ENCODE measurements around the gene FOS. TPM values are rescaled to one million over a fixed set of nuclear protein-coding genes. Genes with fewer than 3 reads are reported as not detected.
A peak's percentile ranks its signal among the peaks of the same experiment; 100 is the strongest.

The FOS gene
- total and polyA plus RNA-seq, 2 experiments from 2014 or later = 47.3 to 54.8 TPM

DNA sequence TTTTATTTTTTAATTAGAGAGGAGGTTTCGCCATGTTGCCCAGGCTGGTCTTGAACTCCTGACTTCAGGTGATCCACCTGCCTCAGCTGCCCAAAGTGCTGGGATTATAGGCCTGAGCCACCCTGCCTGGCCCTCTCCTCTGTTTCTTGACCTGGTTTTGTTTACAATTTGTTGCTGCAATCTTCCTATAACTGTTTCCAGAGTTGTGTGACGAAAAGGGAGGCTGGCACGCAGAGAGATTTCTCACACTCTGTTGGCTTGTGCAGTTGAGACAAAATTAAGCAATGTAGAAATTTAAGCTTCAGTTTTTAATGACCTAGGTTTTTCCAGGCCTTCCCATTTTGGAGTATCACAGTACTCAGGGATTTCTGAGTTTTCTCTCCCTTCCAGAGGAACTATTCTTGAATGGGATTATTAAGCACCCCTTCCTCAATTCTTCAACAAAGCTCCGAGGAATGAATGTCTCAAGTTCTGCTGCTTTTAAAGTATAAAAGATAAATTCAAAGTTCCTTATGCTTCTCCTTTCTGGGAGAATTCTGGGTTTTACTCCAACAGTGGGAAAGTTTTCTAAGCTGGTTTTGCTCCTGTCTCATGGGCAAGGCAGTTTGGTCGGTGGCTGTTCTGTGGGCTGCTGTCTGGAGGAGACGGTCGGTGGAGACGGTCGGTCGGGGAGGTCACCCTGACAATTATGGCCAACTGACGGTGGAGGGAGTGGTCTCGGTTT lies 20.4 kb upstream of the FOS start (continued):
- TF ChIP-seq, protein P1, sequence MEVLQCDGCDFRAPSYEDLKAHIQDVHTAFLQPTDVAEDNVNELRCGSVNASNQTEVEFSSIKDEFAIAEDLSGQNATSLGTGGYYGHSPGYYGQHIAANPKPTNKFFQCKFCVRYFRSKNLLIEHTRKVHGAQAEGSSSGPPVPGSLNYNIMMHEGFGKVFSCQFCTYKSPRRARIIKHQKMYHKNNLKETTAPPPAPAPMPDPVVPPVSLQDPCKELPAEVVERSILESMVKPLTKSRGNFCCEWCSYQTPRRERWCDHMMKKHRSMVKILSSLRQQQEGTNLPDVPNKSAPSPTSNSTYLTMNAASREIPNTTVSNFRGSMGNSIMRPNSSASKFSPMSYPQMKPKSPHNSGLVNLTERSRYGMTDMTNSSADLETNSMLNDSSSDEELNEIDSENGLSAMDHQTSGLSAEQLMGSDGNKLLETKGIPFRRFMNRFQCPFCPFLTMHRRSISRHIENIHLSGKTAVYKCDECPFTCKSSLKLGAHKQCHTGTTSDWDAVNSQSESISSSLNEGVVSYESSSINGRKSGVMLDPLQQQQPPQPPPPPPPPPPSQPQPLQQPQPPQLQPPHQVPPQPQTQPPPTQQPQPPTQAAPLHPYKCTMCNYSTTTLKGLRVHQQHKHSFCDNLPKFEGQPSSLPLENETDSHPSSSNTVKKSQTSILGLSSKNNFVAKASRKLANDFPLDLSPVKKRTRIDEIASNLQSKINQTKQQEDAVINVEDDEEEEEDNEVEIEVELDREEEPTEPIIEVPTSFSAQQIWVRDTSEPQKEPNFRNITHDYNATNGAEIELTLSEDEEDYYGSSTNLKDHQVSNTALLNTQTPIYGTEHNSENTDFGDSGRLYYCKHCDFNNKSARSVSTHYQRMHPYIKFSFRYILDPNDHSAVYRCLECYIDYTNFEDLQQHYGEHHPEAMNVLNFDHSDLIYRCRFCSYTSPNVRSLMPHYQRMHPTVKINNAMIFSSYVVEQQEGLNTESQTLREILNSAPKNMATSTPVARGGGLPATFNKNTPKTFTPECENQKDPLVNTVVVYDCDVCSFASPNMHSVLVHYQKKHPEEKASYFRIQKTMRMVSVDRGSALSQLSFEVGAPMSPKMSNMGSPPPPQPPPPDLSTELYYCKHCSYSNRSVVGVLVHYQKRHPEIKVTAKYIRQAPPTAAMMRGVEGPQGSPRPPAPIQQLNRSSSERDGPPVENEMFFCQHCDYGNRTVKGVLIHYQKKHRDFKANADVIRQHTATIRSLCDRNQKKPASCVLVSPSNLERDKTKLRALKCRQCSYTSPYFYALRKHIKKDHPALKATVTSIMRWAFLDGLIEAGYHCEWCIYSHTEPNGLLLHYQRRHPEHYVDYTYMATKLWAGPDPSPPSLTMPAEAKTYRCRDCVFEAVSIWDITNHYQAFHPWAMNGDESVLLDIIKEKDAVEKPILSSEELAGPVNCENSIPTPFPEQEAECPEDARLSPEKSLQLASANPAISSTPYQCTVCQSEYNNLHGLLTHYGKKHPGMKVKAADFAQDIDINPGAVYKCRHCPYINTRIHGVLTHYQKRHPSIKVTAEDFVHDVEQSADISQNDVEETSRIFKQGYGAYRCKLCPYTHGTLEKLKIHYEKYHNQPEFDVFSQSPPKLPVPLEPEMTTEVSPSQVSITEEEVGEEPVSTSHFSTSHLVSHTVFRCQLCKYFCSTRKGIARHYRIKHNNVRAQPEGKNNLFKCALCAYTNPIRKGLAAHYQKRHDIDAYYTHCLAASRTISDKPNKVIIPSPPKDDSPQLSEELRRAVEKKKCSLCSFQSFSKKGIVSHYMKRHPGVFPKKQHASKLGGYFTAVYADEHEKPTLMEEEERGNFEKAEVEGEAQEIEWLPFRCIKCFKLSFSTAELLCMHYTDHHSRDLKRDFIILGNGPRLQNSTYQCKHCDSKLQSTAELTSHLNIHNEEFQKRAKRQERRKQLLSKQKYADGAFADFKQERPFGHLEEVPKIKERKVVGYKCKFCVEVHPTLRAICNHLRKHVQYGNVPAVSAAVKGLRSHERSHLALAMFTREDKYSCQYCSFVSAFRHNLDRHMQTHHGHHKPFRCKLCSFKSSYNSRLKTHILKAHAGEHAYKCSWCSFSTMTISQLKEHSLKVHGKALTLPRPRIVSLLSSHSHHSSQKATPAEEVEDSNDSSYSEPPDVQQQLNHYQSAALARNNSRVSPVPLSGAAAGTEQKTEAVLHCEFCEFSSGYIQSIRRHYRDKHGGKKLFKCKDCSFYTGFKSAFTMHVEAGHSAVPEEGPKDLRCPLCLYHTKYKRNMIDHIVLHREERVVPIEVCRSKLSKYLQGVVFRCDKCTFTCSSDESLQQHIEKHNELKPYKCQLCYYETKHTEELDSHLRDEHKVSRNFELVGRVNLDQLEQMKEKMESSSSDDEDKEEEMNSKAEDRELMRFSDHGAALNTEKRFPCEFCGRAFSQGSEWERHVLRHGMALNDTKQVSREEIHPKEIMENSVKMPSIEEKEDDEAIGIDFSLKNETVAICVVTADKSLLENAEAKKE (CRISPR knock-in tag; IDR thresholded peaks at IDR 0.05) = no peak
- no peak for TF ChIP-seq EZH2 (IDR thresholded peaks at IDR 0.05; ENCODE audit: low read depth, unreplicated experiment)
- TF ChIP-seq, protein P2, sequence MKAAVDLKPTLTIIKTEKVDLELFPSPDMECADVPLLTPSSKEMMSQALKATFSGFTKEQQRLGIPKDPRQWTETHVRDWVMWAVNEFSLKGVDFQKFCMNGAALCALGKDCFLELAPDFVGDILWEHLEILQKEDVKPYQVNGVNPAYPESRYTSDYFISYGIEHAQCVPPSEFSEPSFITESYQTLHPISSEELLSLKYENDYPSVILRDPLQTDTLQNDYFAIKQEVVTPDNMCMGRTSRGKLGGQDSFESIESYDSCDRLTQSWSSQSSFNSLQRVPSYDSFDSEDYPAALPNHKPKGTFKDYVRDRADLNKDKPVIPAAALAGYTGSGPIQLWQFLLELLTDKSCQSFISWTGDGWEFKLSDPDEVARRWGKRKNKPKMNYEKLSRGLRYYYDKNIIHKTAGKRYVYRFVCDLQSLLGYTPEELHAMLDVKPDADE (IDR thresholded peaks at IDR 0.05) = no peak

DNA sequence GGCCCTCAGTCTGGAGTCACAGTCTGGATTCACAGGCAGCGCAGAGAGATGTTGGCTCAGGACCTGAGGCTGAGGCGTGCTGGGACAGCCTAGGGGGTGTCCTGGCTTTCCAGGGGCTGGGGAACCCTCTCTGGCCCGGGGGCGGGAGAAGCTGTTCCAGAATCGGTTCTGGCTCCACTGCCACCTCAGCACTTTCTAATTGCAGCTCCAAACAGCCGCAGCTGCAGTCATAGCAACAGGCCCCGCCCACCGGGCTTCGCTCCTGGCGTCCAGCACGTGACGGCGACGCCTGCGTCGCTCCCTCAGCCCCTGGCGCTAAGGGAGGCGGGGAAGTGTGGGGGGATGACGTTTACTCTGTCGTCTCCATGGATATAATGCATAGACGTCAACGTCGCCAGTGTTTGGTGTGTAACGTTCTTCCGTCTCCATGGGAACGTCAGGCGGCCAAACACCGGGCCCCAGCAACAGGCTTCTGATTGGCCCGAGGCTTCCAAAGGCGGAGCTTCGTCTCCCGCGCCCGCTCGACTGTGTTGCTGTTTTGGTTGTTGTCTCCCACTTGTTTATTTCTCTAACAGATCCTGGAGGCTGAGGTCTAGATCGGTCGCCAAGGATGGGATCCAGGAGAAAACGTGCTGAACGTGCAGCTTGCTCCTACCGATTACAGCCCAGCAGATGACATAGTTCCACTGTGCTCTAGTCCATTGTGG lies 19.7 kb upstream of the FOS start:
- Histone ChIP-seq H3F3A (replicated peaks; ENCODE audit: low read depth) (no peaks in the 10 kb centered on the region), H4K20me1 (replicated peaks; ENCODE audit: insufficient read depth) (no peaks in the 10 kb centered on the region), H3K27ac (ENCODE audit: low read depth) (peak overlapping the region; percentile 87), H3K4me3 (peak overlapping the region; percentile 58), H2AFZ (peak overlapping the region; percentile 64; the same call in 1 of the 2 replicates), H3K36me3 (ENCODE audit: insufficient read depth) (no peaks in the 10 kb centered on the region), H3K9me2 (ENCODE audit: insufficient read depth) (no peaks in the 10 kb centered on the region), H3K79me2 (replicated peaks; ENCODE audit: insufficient read depth) (no peaks in the 10 kb centered on the region), H3K4me2 (peak overlapping the region; percentile 82), H3K27me3 (ENCODE audit: insufficient read depth) (no peaks in the 10 kb centered on the region), H3K4me1 (ENCODE audit: insufficient read depth) (peaks cover 7% of the 10 kb centered on the region)
- Mint-ChIP-seq H3K27me3 (ENCODE audit: insufficient read depth, low read depth, poor library complexity) (peaks cover 18% of the 10 kb centered on the region), H3K27ac (peak overlapping the region; percentile 99), H3K4me1 (peaks cover 32% of the 10 kb centered on the region), H3K9me3 (no peaks in the 10 kb centered on the region), H3K4me3 (peak overlapping the region; percentile 90), H3K36me3 (ENCODE audit: low read depth) (no peaks in the 10 kb centered on the region)
- TF ChIP-seq, protein P2 (IDR thresholded peaks at IDR 0.05) = no peak
- TF ChIP-seq, protein P3, sequence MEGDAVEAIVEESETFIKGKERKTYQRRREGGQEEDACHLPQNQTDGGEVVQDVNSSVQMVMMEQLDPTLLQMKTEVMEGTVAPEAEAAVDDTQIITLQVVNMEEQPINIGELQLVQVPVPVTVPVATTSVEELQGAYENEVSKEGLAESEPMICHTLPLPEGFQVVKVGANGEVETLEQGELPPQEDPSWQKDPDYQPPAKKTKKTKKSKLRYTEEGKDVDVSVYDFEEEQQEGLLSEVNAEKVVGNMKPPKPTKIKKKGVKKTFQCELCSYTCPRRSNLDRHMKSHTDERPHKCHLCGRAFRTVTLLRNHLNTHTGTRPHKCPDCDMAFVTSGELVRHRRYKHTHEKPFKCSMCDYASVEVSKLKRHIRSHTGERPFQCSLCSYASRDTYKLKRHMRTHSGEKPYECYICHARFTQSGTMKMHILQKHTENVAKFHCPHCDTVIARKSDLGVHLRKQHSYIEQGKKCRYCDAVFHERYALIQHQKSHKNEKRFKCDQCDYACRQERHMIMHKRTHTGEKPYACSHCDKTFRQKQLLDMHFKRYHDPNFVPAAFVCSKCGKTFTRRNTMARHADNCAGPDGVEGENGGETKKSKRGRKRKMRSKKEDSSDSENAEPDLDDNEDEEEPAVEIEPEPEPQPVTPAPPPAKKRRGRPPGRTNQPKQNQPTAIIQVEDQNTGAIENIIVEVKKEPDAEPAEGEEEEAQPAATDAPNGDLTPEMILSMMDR (conservative IDR thresholded peaks at IDR 0.05; ENCODE audit: low read depth in 2 of 2) = no peak
- peak; percentile 93 for TF ChIP-seq CREB1 (CRISPR knock-in tag; IDR thresholded peaks at IDR 0.05; ENCODE audit: low read depth)
- ATAC-seq = peak; percentile 92
- peak; percentile 100 for DNase-seq (ENCODE audit: low spot score)

All from GM23338 (cell line).